GM19324 (cell line): ENCODE results near the gene ITPK1.

ENCODE experiments used
- ATAC-seq: cut with Tn5 transposase; IDR thresholded peaks from one replicate; pipeline ENCODE4 v1.9.1; 2021; ENCODE audit warnings: mild to moderate bottlenecking, moderate library complexity; ENCODE audit not compliant: unreplicated experiment, low FRiP score

Gene ITPK1

GRCh38 chr14:92914087-92914656 lies 201.6 kb downstream of the ITPK1 start:
- no peak for ATAC-seq

- ATAC-seq: no peak
Measured at GRCh38 chr14:92907316-92907911, 208.3 kb downstream of the ITPK1 start.

GRCh38 chr14:92906823-92907222 lies 208.9 kb downstream of the ITPK1 start:
- ATAC-seq: no peak

GRCh38 chr14:92906420-92906819 lies 209.3 kb downstream of the ITPK1 start:
- ATAC-seq: no peak

- no peak for ATAC-seq
Measured at GRCh38 chr14:92905667-92906066, 210.1 kb downstream of the ITPK1 start.

- no peak for ATAC-seq
Measured at GRCh38 chr14:92903359-92903758, 212.4 kb downstream of the ITPK1 start.

GRCh38 chr14:92902726-92903125 lies 213.0 kb downstream of the ITPK1 start:
- ATAC-seq: no peak

GRCh38 chr14:92902191-92902590 lies 213.5 kb downstream of the ITPK1 start:
- ATAC-seq: no peak

GRCh38 chr14:92900660-92901059 lies 215.1 kb downstream of the ITPK1 start:
- no peak for ATAC-seq

- no peak for ATAC-seq
Measured at GRCh38 chr14:92898566-92899131, 217.1 kb downstream of the ITPK1 start.

GRCh38 chr14:92897922-92898565 lies 217.7 kb downstream of the ITPK1 start:
- ATAC-seq: no peak

GRCh38 chr14:92895352-92895878 lies 220.3 kb downstream of the ITPK1 start:
- no peak for ATAC-seq

- no peak for ATAC-seq
Measured at GRCh38 chr14:92892589-92892988, 223.1 kb downstream of the ITPK1 start.

GRCh38 chr14:92890830-92891588 lies 224.7 kb downstream of the ITPK1 start:
- no peak for ATAC-seq

- no peak for ATAC-seq
Measured at GRCh38 chr14:92888896-92889295, 226.8 kb downstream of the ITPK1 start.

GRCh38 chr14:92887157-92887556 lies 228.6 kb downstream of the ITPK1 start:
- ATAC-seq: no peak
